NB4 (cell line): Measurements from ENCODE around the gene DENND10.

Experiments used
- TF ChIP-seq, protein P1 (sequence below): IDR thresholded peaks from one replicate; pipeline ENCODE4 v1.5.1; 2012; ENCODE audit warnings: low read depth, low read length
- TF ChIP-seq, protein P2 (sequence below): IDR thresholded peaks from 2 replicates; pipeline ENCODE4 v1.6.1; 2011; ENCODE audit warnings: low read depth, low read length

DNA sequence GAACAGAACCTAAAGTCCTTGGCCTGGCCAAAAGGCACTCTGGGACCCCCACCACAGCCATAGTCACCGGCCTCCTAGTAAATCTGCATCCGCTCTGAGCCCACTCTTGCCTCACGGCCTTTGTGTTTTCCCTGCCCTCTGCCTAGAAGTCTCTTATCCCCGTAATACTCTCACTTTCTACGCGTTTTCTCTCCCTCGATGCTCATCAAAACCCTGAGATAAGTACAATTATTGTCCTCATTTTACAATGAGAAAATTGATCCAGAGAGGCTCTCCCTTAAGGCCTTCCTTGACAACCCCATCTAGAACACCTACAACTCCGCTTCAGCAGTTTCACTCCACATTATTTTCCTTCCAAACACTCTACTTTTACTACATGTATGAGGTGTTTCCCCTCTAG lies 63.1 kb downstream of the DENND10 start:
- TF ChIP-seq, protein P1, sequence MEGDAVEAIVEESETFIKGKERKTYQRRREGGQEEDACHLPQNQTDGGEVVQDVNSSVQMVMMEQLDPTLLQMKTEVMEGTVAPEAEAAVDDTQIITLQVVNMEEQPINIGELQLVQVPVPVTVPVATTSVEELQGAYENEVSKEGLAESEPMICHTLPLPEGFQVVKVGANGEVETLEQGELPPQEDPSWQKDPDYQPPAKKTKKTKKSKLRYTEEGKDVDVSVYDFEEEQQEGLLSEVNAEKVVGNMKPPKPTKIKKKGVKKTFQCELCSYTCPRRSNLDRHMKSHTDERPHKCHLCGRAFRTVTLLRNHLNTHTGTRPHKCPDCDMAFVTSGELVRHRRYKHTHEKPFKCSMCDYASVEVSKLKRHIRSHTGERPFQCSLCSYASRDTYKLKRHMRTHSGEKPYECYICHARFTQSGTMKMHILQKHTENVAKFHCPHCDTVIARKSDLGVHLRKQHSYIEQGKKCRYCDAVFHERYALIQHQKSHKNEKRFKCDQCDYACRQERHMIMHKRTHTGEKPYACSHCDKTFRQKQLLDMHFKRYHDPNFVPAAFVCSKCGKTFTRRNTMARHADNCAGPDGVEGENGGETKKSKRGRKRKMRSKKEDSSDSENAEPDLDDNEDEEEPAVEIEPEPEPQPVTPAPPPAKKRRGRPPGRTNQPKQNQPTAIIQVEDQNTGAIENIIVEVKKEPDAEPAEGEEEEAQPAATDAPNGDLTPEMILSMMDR = no peak
- TF ChIP-seq, protein P2, sequence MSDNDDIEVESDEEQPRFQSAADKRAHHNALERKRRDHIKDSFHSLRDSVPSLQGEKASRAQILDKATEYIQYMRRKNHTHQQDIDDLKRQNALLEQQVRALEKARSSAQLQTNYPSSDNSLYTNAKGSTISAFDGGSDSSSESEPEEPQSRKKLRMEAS = no peak
